HG03571 (cell line): ENCODE measurements around the gene SNCAIP.

ENCODE experiments used
- ATAC-seq: cut with Tn5 transposase; IDR thresholded peaks from one replicate; pipeline ENCODE4 v1.9.1; 2021; ENCODE audit not compliant: unreplicated experiment

Gene SNCAIP

GRCh38 chr5:122423221-122423620, 111.2 kb downstream of the SNCAIP start:
- ATAC-seq = no peak

- no peak for ATAC-seq
Observed at GRCh38 chr5:122424132-122424531, 112.1 kb downstream of the SNCAIP start.

GRCh38 chr5:122426301-122426700, 114.3 kb downstream of the SNCAIP start:
- no peak for ATAC-seq

- ATAC-seq = no peak
Observed at GRCh38 chr5:122427621-122428020, 115.6 kb downstream of the SNCAIP start.

- ATAC-seq = no peak
Observed at GRCh38 chr5:122429545-122430318, 117.7 kb downstream of the SNCAIP start.

- no peak for ATAC-seq
Observed at GRCh38 chr5:122430319-122430586, 118.2 kb downstream of the SNCAIP start.

- ATAC-seq = no peak
Observed at GRCh38 chr5:122431298-122431697, 119.3 kb downstream of the SNCAIP start.

GRCh38 chr5:122434205-122434970, 122.4 kb downstream of the SNCAIP start:
- no peak for ATAC-seq

GRCh38 chr5:122435234-122435633, 123.2 kb downstream of the SNCAIP start:
- ATAC-seq = no peak

- ATAC-seq = no peak
Observed at GRCh38 chr5:122435761-122436160, 123.7 kb downstream of the SNCAIP start.

- ATAC-seq = no peak
Observed at GRCh38 chr5:122436615-122437014, 124.6 kb downstream of the SNCAIP start.

GRCh38 chr5:122439645-122440044, 127.6 kb downstream of the SNCAIP start:
- ATAC-seq = no peak

GRCh38 chr5:122442938-122443337, 130.9 kb downstream of the SNCAIP start:
- no peak for ATAC-seq

- ATAC-seq = no peak
Observed at GRCh38 chr5:122444411-122444810, 132.4 kb downstream of the SNCAIP start.

- no peak for ATAC-seq
Observed at GRCh38 chr5:122445070-122445469, 133.0 kb downstream of the SNCAIP start.

- no peak for ATAC-seq
Observed at GRCh38 chr5:122447072-122447471, 135.0 kb downstream of the SNCAIP start.

- no peak for ATAC-seq
Observed at GRCh38 chr5:122447879-122448278, 135.8 kb downstream of the SNCAIP start.

GRCh38 chr5:122454541-122454940, 142.5 kb downstream of the SNCAIP start:
- ATAC-seq = no peak

GRCh38 chr5:122455939-122456338, 143.9 kb downstream of the SNCAIP start:
- ATAC-seq = no peak

- no peak for ATAC-seq
Observed at GRCh38 chr5:122457178-122457826, 145.3 kb downstream of the SNCAIP start.

- ATAC-seq = peak; percentile 79
Observed at GRCh38 chr5:122458278-122458872, 146.3 kb downstream of the SNCAIP start.

- no peak for ATAC-seq
Observed at GRCh38 chr5:122462486-122462885, 150.4 kb downstream of the SNCAIP start.
